K562 (cell line): Measurements from ENCODE around the gene REEP6. TPM values are rescaled to one million over a fixed set of nuclear protein-coding genes. Genes with fewer than 3 reads are reported as not detected.

ENCODE experiments used
- BRD9 ChIP-seq: fragments of 450-650 bp; IDR thresholded peaks from 2 replicates; pipeline ENCODE4 v1.6.1; 2018; ENCODE audit warnings: low read depth; ENCODE audit not compliant: partially characterized antibody
- CAMTA2 ChIP-seq: fragments of 250-450 bp; sonication (Bioruptor Pico); conservative IDR thresholded peaks from 2 replicates; pipeline ENCODE4 v1.5.1; 2022
- CHD1 ChIP-seq: fragments of 200-600 bp; sonication (generic); IDR thresholded peaks from one replicate; pipeline ENCODE4 v1.6.1; 2012; ENCODE audit warnings: mild to moderate bottlenecking, moderate library complexity, low read length, inconsistent platforms
- DIDO1 ChIP-seq: fragments of 450-650 bp; IDR thresholded peaks from 2 replicates; pipeline ENCODE4 v1.6.1; 2016; ENCODE audit warnings: low read depth, missing biosample characterization, missing genetic modification characterization
- ELK1 ChIP-seq: sonication (generic); formaldehyde crosslinking; IDR thresholded peaks from 2 replicates; pipeline ENCODE4 v1.8.1; 2022; ENCODE audit warnings: missing genetic modification reagents
- ETV1 ChIP-seq: fragments of 450-650 bp; conservative IDR thresholded peaks from 2 replicates; pipeline ENCODE4 v1.6.1; 2016; ENCODE audit warnings: missing genetic modification characterization, control low read depth, low read depth, missing compliant biosample characterization
- MEF2D ChIP-seq: conservative IDR thresholded peaks from 2 replicates; pipeline ENCODE4 v1.6.1; 2016; ENCODE audit warnings: low read depth, missing genetic modification characterization, missing compliant biosample characterization
- RB1 ChIP-seq: fragments of 450-650 bp; IDR thresholded peaks from 2 replicates; pipeline ENCODE4 v1.6.1; 2017; ENCODE audit warnings: low read depth, mild to moderate bottlenecking
- SETDB1 ChIP-seq: IDR thresholded peaks from one replicate; pipeline ENCODE4 v1.6.1; 2012; ENCODE audit warnings: low read length, control low read depth, inconsistent platforms
- SRF ChIP-seq, 2 experiments: fragments of 250-450, 450-650 bp in 1 of 2; sonication (Bioruptor Pico) in 1 of 2; sonication (generic) in 1 of 2; formaldehyde crosslinking; IDR thresholded peaks; 2 replicates each; pipeline versions ENCODE4 v1.5.0 to v1.5.1; 2020 to 2022; ENCODE audit warnings: mild to moderate bottlenecking in 1 of 2, missing genetic modification reagents in 1 of 2
- ZBED1 ChIP-seq: IDR thresholded peaks from 2 replicates; pipeline ENCODE4 v1.6.1; 2014
- ZMIZ1 ChIP-seq, 2 experiments: fragments of 150-350 bp in 1 of 2; IDR thresholded peaks; 2 replicates each; pipeline ENCODE4 v1.6.1; 2012 to 2016; ENCODE audit warnings: low read depth in 2 of 2, low read length in 2 of 2, mild to moderate bottlenecking in 1 of 2, moderate library complexity in 1 of 2
- ZNF3 ChIP-seq: fragments of 250-450 bp; sonication (Bioruptor Pico); IDR thresholded peaks from 2 replicates; pipeline ENCODE4 v1.5.0; 2021; ENCODE audit warnings: mild to moderate bottlenecking, moderate library complexity
- ZNF57 ChIP-seq: fragments of 450-650 bp; formaldehyde crosslinking; IDR thresholded peaks from 2 replicates; pipeline ENCODE4 v1.4.0; 2020; ENCODE audit warnings: mild to moderate bottlenecking, moderate library complexity
- ZNF766 ChIP-seq: fragments of 200-800 bp; sonication (Bioruptor generic); conservative IDR thresholded peaks from 2 replicates; pipeline ENCODE4 v1.6.1; 2016; ENCODE audit warnings: missing genetic modification characterization, missing compliant biosample characterization
- polyA plus RNA-seq, 8 experiments: library from polyadenylated mRNA; depleted of rRNA in 4 of 8; stranded (reverse) in 5 of 8; unstranded in 3 of 8; fragments of >200 nt; fragmentation: Nextera tagmentation in 2 of 8; fragmentation: Illumina TruSeq in 1 of 8; extraction: Ambion mirVana in 2 of 8; extraction: Trizol in 1 of 8; gene quantifications; 2 replicates each; pipeline versions ENCODE4 v1.2.1 to v1.2.3, GENCODE V29; 2011 to 2014; ENCODE audit warnings: inconsistent platforms in 1 of 8, missing spikeins in 1 of 8
- total RNA-seq, 7 experiments: library from RNA; depleted of rRNA in 6 of 7; stranded (reverse); fragments of >200 nt in 6 of 7; fragmentation: Illumina TruSeq in 2 of 7; extraction: Trizol in 2 of 7; gene quantifications; 2 replicates each; pipeline versions ENCODE4 v1.2.1 to v1.2.3, GENCODE V29; 2011 to 2021; ENCODE audit warnings: low replicate concordance in 1 of 7
- TF ChIP-seq, protein P1 (sequence below): fragments of 450-650 bp; IDR thresholded peaks from 2 replicates; pipeline ENCODE4 v1.6.1; 2018; ENCODE audit not compliant: partially characterized antibody
- TF ChIP-seq, protein P2 (sequence below): IDR thresholded peaks from 2 replicates; pipeline ENCODE4 v1.6.1; 2011; ENCODE audit warnings: borderline replicate concordance, low read depth, mild to moderate bottlenecking, moderate library complexity, low read length; ENCODE audit not compliant: insufficient read depth, poor library complexity, severe bottlenecking

Gene REEP6
- total and polyA plus RNA-seq, 9 of the 15 experiments (the other 6 are each of a cell fraction or from before 2014, with no cell fraction given): 1.2 to 64.2 (median 12.7) TPM

DNA sequence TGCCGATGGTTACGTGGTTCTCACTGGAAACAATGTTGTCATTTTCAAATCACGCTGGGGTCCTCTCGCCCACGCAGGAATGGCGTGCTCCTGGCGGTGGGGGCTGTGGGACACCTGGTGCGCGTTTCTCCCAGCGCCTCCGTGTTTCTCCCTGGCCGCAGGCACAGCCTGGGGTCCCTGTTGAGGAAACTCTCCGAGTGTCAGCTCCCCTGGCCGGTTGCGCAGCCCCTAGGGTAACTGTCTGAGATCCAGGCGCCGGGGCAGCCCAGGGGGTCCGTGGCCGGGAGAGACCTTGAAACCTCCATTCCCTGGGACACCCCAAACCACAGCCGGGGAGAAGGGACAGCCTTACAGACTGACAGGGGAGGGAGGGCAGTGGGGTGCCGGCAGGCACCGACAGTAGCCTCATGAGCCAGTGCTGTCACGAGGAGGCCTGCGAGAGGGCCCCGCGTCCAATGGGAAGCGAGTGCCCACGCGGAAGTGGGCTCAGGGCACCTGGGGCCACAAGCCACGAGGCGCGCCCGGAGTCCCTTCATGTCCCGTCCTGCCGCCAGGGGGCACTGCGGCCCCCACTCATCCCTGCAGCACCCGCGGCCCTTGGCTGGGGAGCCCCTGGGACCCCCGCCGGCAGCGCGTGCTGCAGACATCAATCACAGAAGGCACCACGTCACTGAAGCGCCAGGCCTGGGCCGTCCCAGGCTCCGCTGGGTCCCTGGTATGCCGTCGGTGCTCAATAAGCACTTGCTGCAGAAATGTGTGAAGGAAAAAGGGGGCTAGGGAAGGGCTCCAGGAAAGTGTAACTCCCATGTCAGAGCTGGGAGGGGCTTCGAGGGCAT is 12.3 kb downstream of the REEP6 start (continued):
- TF ChIP-seq, protein P1, sequence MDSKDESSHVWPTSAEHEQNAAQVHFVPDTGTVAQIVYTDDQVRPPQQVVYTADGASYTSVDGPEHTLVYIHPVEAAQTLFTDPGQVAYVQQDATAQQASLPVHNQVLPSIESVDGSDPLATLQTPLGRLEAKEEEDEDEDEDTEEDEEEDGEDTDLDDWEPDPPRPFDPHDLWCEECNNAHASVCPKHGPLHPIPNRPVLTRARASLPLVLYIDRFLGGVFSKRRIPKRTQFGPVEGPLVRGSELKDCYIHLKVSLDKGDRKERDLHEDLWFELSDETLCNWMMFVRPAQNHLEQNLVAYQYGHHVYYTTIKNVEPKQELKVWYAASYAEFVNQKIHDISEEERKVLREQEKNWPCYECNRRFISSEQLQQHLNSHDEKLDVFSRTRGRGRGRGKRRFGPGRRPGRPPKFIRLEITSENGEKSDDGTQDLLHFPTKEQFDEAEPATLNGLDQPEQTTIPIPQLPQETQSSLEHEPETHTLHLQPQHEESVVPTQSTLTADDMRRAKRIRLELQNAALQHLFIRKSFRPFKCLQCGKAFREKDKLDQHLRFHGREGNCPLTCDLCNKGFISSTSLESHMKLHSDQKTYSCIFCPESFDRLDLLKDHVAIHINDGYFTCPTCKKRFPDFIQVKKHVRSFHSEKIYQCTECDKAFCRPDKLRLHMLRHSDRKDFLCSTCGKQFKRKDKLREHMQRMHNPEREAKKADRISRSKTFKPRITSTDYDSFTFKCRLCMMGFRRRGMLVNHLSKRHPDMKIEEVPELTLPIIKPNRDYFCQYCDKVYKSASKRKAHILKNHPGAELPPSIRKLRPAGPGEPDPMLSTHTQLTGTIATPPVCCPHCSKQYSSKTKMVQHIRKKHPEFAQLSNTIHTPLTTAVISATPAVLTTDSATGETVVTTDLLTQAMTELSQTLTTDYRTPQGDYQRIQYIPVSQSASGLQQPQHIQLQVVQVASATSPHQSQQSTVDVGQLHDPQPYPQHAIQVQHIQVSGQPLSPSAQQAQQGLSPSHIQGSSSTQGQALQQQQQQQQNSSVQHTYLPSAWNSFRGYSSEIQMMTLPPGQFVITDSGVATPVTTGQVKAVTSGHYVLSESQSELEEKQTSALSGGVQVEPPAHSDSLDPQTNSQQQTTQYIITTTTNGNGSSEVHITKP: no peak
- TF ChIP-seq DIDO1: no peak
- no peak for TF ChIP-seq SRF (CRISPR knock-in tag; IDR thresholded peaks at IDR 0.05)
- no peak; the same call in 1 of the 2 replicates for TF ChIP-seq ZNF766 (CRISPR knock-in tag)
- peak; percentile 70 for TF ChIP-seq BRD9
- no peak for TF ChIP-seq MEF2D (tag)
- TF ChIP-seq, protein P2, sequence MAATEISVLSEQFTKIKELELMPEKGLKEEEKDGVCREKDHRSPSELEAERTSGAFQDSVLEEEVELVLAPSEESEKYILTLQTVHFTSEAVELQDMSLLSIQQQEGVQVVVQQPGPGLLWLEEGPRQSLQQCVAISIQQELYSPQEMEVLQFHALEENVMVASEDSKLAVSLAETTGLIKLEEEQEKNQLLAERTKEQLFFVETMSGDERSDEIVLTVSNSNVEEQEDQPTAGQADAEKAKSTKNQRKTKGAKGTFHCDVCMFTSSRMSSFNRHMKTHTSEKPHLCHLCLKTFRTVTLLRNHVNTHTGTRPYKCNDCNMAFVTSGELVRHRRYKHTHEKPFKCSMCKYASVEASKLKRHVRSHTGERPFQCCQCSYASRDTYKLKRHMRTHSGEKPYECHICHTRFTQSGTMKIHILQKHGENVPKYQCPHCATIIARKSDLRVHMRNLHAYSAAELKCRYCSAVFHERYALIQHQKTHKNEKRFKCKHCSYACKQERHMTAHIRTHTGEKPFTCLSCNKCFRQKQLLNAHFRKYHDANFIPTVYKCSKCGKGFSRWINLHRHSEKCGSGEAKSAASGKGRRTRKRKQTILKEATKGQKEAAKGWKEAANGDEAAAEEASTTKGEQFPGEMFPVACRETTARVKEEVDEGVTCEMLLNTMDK: peak; percentile 75
- TF ChIP-seq CAMTA2 (CRISPR knock-in tag): 0 out of 2 replicates have a peak, but pooled peaks have one; percentile 22
- TF ChIP-seq RB1: peak; percentile 71
- peak; percentile 46 for TF ChIP-seq ETV1 (tag)
- TF ChIP-seq ZNF3 (CRISPR knock-in tag): no peak
- no peak for TF ChIP-seq ZMIZ1 (IDR thresholded peaks at IDR 0.05; ENCODE audit: low read depth in 2 of 2, low read length in 2 of 2)
- no peak for TF ChIP-seq ZBED1
- no peak for TF ChIP-seq SETDB1
- no peak for TF ChIP-seq ELK1
- no peak for TF ChIP-seq CHD1
- TF ChIP-seq ZNF57 (CRISPR knock-in tag): no peak
